RWPE2 (cell line): ENCODE data around the gene KRTAP25-1.

ENCODE experiments used
- ATAC-seq: fragments of 200-7000 bp; cut with Tn5 transposase; 3 replicates; pipeline ENCODE4 v1.9.1; 2021; ENCODE audit warnings: low read depth
- DNase-seq: peaks from one replicate; pipeline ENCODE4 v3.0.0-alpha.2; 2020; ENCODE audit warnings: low spot score
- H3K27ac ChIP-seq: fragments of 450-650 bp; 2 replicates; pipeline ENCODE4 v1.5.1; 2017; ENCODE audit warnings: mild to moderate bottlenecking; ENCODE audit not compliant: poor library complexity, severe bottlenecking
- H3K27me3 ChIP-seq: fragments of 250-450 bp; sonication (Bioruptor Pico); 2 replicates; pipeline ENCODE4 v1.5.1; 2021; ENCODE audit warnings: mild to moderate bottlenecking, moderate library complexity; ENCODE audit not compliant: insufficient read depth, poor library complexity, severe bottlenecking
- H3K36me3 ChIP-seq: fragments of 250-450 bp; sonication (Bioruptor Pico); 2 replicates; pipeline ENCODE4 v1.5.1; 2020; ENCODE audit warnings: low read depth, mild to moderate bottlenecking, moderate library complexity
- H3K4me1 ChIP-seq: fragments of 250-450 bp; sonication (Bioruptor Pico); 2 replicates; pipeline ENCODE4 v1.5.1; 2021; ENCODE audit warnings: mild to moderate bottlenecking, moderate library complexity; ENCODE audit not compliant: insufficient read depth, poor library complexity, severe bottlenecking
- H3K4me3 ChIP-seq: fragments of 250-450 bp; sonication (Bioruptor Pico); 2 replicates; pipeline ENCODE4 v1.5.1; 2021; ENCODE audit warnings: mild to moderate bottlenecking, moderate library complexity; ENCODE audit not compliant: severe bottlenecking
- H3K9me3 ChIP-seq: fragments of 250-450 bp; sonication (Bioruptor Pico); 2 replicates; pipeline ENCODE4 v1.5.1; 2021; ENCODE audit warnings: mild to moderate bottlenecking, moderate library complexity; ENCODE audit not compliant: severe bottlenecking
- CTCF ChIP-seq: fragments of 450-650 bp; IDR thresholded peaks from one replicate; pipeline ENCODE4 v1.5.1; 2017; ENCODE audit warnings: mild to moderate bottlenecking, moderate library complexity; ENCODE audit not compliant: poor library complexity, severe bottlenecking

The KRTAP25-1 gene

GRCh38 chr21:30333736-30334135 is 44.4 kb upstream of the KRTAP25-1 start:
- TF ChIP-seq CTCF = no peak
- ATAC-seq = no peak
- no peak for DNase-seq
- Histone ChIP-seq H3K27ac (no peak overlapping the region), H3K27me3 (no peaks in the 10 kb centered on the region), H3K4me3 (no peak overlapping the region), H3K36me3 (no peaks in the 10 kb centered on the region), H3K4me1 (peaks cover 7% of the 10 kb centered on the region), H3K9me3 (no peaks in the 10 kb centered on the region)

- Histone ChIP-seq H3K4me3 (no peak overlapping the region), H3K9me3 (no peaks in the 10 kb centered on the region), H3K27ac (no peak overlapping the region), H3K4me1 (peaks cover 7% of the 10 kb centered on the region), H3K27me3 (no peaks in the 10 kb centered on the region), H3K36me3 (no peaks in the 10 kb centered on the region)
- no peak for ATAC-seq
- no peak for TF ChIP-seq CTCF
- no peak for DNase-seq
Observed at GRCh38 chr21:30332681-30333080, 43.4 kb upstream of the KRTAP25-1 start.

DNA sequence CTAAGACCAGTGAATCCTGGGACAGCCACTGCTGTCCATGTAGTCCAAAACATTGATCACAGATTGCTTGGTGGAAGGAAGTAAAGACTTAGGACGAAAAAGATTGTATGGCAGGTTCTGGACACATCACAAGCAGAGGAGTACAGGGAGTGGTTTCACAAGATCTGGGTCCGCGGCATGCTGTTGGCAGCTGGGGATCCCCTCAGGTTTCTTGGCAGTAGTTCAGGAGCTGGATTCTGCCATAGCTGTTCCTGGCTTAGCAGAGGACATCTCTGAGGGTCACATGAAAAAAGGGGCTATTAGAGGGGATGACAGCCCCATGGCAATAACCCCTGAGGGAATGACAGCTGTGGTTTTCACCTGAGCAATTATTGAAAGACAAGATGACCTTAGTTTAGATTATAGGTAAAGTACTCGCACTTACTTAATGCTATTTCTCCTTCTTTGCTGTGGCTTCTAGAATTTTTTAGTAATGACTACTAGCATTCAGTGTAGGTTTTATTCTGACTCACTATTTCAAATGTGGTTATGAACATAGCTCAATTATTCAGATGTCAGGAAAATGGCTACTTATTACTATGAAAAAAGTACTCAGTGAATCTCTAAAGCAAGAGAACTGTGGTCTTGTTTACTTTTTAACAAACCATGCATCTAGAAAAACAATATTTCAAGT is 40.0 kb upstream of the KRTAP25-1 start:
- ATAC-seq (peak; percentile 83), DNase-seq (no peak)
- no peak overlapping the region for H3K27ac ChIP-seq
- H3K4me3 ChIP-seq = no peak overlapping the region
- H3K27me3 ChIP-seq = no peaks in the 10 kb centered on the region
- TF ChIP-seq CTCF = no peak
- H3K9me3 ChIP-seq = no peaks in the 10 kb centered on the region
- peaks cover 3% of the 10 kb centered on the region for H3K4me1 ChIP-seq
- H3K36me3 ChIP-seq = no peaks in the 10 kb centered on the region

GRCh38 chr21:30326390-30326789 is 37.1 kb upstream of the KRTAP25-1 start:
- Histone ChIP-seq H3K4me1 (peaks cover 3% of the 10 kb centered on the region), H3K4me3 (no peak overlapping the region), H3K27me3 (no peaks in the 10 kb centered on the region), H3K36me3 (no peaks in the 10 kb centered on the region), H3K9me3 (no peaks in the 10 kb centered on the region), H3K27ac (no peak overlapping the region)
- DNase-seq = no peak
- TF ChIP-seq CTCF = no peak
- no peak for ATAC-seq

- Histone ChIP-seq H3K36me3 (no peaks in the 10 kb centered on the region), H3K9me3 (no peaks in the 10 kb centered on the region), H3K27me3 (no peaks in the 10 kb centered on the region), H3K27ac (no peak within 1 kb of the TSS), H3K4me3 (no peak within 1 kb of the TSS), H3K4me1 (no peaks in the 10 kb centered on the region)
- ATAC-seq (no peak), DNase-seq (no peak)
- no peak for TF ChIP-seq CTCF
Observed at GRCh38 chr21:30320215-30320614, 30.9 kb upstream of the KRTAP25-1 start, which contains the start of gene KRTAP26-1. KRTAP26-1 (minus strand) TSS chr21:30320315; CDS start chr21:30320035, 280 bp downstream.
